Endothelial cell (in vitro differentiated cells): ENCODE data around the gene PNPLA4. TPM values are rescaled to one million over a fixed set of nuclear protein-coding genes. Genes with fewer than 3 reads are reported as not detected.

Experiments
- DNase-seq: peaks from one replicate; pipeline ENCODE4 v3.0.0; 2021; ENCODE audit warnings: low spot score
- H3K27ac Mint-ChIP-seq: one replicate; pipeline ENCODE4 v1.8.0; 2021; ENCODE audit warnings: mixed read lengths, inconsistent platforms; ENCODE audit not compliant: unreplicated experiment
- H3K27me3 Mint-ChIP-seq: one replicate; pipeline ENCODE4 v1.8.0; 2021; ENCODE audit warnings: mild to moderate bottlenecking, moderate library complexity, mixed read lengths, inconsistent platforms; ENCODE audit not compliant: unreplicated experiment
- H3K36me3 Mint-ChIP-seq: one replicate; pipeline ENCODE4 v1.8.0; 2021; ENCODE audit warnings: mild to moderate bottlenecking, low read depth, mixed read lengths, inconsistent platforms; ENCODE audit not compliant: unreplicated experiment
- H3K4me1 Mint-ChIP-seq: one replicate; pipeline ENCODE4 v1.8.0; 2021; ENCODE audit warnings: mild to moderate bottlenecking, mixed read lengths, inconsistent platforms; ENCODE audit not compliant: unreplicated experiment
- H3K4me3 Mint-ChIP-seq: one replicate; pipeline ENCODE4 v1.8.0; 2021; ENCODE audit warnings: mild to moderate bottlenecking, mixed read lengths, inconsistent platforms; ENCODE audit not compliant: unreplicated experiment
- H3K9me3 Mint-ChIP-seq: one replicate; pipeline ENCODE4 v1.8.0; 2021; ENCODE audit warnings: mixed read lengths, inconsistent platforms; ENCODE audit not compliant: unreplicated experiment
- total RNA-seq: library from RNA; stranded (reverse); fragmentation: NEBNext Ultra II Directional; extraction: Animal tissue kit (Norgen Biotek cat#: 25700); gene quantifications from one replicate; pipeline ENCODE4 v1.2.1, GENCODE V29; 2021; ENCODE audit not compliant: unreplicated experiment
- TF ChIP-seq, protein P1 (sequence below): fragments of 200-600 bp; sonication (generic); IDR thresholded peaks from one replicate; pipeline ENCODE4 v1.5.0; 2021; ENCODE audit warnings: antibody characterized with exemption; ENCODE audit not compliant: unreplicated experiment

Gene PNPLA4
- total RNA-seq, 1 donor from 2014 or later: 12.4 TPM

DNA sequence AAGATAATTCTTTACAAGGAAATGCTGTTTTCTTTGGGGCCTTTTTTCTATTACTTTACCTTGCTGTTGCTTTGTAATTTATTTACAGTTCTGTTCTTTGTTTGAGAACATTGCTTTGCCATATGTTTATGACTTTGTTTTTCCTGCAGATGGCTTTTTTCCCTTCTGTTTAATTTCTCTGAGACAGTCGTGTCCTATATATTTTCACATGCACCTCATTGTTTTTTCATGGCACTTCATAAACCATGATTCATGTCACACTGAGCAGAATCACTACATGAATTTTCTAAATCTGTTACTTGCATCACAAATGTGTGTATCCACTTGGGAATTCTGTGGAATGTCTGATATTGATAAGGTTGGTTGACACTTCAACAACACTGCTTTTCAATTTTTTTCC is 33.0 kb upstream of the PNPLA4 start:
- H3K36me3 Mint-ChIP-seq: no peaks in the 10 kb centered on the region
- peaks cover 3% of the 10 kb centered on the region for H3K27me3 Mint-ChIP-seq
- H3K4me3 Mint-ChIP-seq: no peak overlapping the region
- no peak for DNase-seq
- H3K4me1 Mint-ChIP-seq: no peaks in the 10 kb centered on the region
- TF ChIP-seq, protein P1, sequence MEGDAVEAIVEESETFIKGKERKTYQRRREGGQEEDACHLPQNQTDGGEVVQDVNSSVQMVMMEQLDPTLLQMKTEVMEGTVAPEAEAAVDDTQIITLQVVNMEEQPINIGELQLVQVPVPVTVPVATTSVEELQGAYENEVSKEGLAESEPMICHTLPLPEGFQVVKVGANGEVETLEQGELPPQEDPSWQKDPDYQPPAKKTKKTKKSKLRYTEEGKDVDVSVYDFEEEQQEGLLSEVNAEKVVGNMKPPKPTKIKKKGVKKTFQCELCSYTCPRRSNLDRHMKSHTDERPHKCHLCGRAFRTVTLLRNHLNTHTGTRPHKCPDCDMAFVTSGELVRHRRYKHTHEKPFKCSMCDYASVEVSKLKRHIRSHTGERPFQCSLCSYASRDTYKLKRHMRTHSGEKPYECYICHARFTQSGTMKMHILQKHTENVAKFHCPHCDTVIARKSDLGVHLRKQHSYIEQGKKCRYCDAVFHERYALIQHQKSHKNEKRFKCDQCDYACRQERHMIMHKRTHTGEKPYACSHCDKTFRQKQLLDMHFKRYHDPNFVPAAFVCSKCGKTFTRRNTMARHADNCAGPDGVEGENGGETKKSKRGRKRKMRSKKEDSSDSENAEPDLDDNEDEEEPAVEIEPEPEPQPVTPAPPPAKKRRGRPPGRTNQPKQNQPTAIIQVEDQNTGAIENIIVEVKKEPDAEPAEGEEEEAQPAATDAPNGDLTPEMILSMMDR: no peak
- peaks cover 6% of the 10 kb centered on the region for H3K9me3 Mint-ChIP-seq
- H3K27ac Mint-ChIP-seq: no peak overlapping the region

DNA sequence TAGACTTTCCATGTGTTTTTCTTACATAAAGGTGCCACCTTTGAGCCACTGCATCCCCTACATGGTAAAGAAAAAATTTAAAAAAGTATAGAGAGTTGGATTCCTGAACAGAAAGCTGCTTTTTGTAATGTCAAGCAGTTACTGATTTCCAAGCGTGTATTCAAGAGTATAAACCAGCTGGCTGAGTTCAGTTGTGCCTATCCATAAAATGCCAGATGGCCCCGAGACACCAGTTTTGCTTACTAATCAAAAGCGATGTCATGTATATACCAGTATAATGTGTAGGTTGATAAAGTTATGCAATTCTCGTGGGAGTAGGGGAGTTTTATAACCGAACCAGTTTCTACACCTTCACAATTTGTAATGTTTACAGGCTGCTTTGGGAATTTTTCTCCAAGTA is 26.2 kb upstream of the PNPLA4 start:
- Mint-ChIP-seq H3K36me3 (no peaks in the 10 kb centered on the region), H3K4me1 (no peaks in the 10 kb centered on the region), H3K27me3 (peaks cover 3% of the 10 kb centered on the region), H3K27ac (no peak overlapping the region), H3K4me3 (no peak overlapping the region), H3K9me3 (peaks cover 6% of the 10 kb centered on the region)
- DNase-seq: no peak
- TF ChIP-seq, protein P1: no peak

DNA sequence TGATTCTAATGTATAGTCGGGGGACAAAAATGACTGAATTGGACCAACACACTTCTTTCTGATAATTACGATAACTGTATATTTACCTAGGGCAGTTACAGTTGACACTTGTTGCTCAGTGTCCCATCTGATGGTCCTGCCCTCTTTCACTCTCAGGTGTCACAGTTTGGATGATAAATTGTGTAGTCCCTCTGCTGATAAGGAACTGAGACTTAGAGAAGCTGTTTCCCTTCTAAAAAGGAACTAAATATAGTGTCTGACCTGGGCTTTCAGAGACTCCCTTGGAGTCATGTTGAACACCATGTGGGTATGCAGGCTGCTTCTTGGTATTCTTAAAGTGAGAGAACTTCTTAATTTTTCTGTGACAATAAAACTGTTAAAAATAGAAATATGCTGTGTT is 23.7 kb upstream of the PNPLA4 start:
- TF ChIP-seq, protein P1: no peak
- no peak overlapping the region for H3K4me3 Mint-ChIP-seq
- H3K36me3 Mint-ChIP-seq: no peaks in the 10 kb centered on the region
- no peaks in the 10 kb centered on the region for H3K27me3 Mint-ChIP-seq
- H3K4me1 Mint-ChIP-seq: no peaks in the 10 kb centered on the region
- H3K9me3 Mint-ChIP-seq: no peaks in the 10 kb centered on the region
- DNase-seq: no peak
- no peak overlapping the region for H3K27ac Mint-ChIP-seq

DNA sequence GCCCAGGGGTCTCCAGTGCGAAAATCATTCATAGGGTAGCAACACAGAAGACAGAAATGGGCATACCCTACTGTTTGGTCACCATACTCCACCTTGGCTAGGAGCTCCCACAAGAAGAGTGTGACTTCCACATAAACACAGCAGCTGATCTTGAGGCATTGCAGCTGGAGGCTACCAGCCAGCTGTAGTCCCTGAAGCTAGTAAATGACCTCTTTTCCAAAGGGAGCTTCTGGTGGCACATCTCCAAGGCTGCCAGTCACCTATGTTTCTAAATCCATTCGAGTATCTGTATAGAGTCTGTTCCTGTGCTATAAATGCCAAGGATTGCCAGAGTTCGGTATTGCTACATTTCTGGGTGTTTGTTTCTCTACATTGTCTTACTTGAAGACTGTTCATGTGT is 21.3 kb upstream of the PNPLA4 start:
- H3K4me1 Mint-ChIP-seq: no peaks in the 10 kb centered on the region
- no peaks in the 10 kb centered on the region for H3K36me3 Mint-ChIP-seq
- no peaks in the 10 kb centered on the region for H3K27me3 Mint-ChIP-seq
- no peak overlapping the region for H3K27ac Mint-ChIP-seq
- no peaks in the 10 kb centered on the region for H3K9me3 Mint-ChIP-seq
- no peak overlapping the region for H3K4me3 Mint-ChIP-seq
- DNase-seq: no peak
- TF ChIP-seq, protein P1: no peak

DNA sequence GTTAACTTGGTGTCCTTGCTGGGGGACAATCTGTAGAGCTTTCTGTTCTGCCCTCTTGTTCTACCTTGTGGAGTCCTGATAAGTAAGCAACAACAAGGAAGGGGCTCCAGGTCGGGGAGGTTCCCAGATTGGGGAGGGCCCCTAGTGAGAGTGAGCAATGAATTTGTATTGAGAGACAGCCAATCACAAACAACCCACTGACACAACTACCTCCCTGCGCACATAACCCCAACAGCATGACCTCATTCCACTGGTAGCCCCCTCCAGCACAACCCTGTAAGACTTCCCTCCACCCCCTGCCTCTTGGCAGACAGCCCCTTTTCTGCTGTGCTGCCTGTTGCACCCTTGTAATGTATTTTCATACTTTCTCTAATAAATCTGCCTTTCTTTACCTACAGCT is 19.7 kb upstream of the PNPLA4 start:
- Mint-ChIP-seq H3K4me1 (no peaks in the 10 kb centered on the region), H3K27ac (no peak overlapping the region), H3K36me3 (no peaks in the 10 kb centered on the region), H3K9me3 (no peaks in the 10 kb centered on the region), H3K27me3 (no peaks in the 10 kb centered on the region), H3K4me3 (no peak overlapping the region)
- TF ChIP-seq, protein P1: no peak
- DNase-seq: no peak
